ENCODE results near the gene EPAS1.

GRCh38 chr2:46252891-46253659, 44.1 kb upstream of the EPAS1 start:
- no peak for TF ChIP-seq TARDBP (IDR thresholded peaks at IDR 0.05)
- TF ChIP-seq SP1 (IDR thresholded peaks at IDR 0.05): no peak
- TF ChIP-seq FOXM1 (IDR thresholded peaks at IDR 0.05; ENCODE audit: borderline replicate concordance): no peak
- no peak for TF ChIP-seq LEF1 (IDR thresholded peaks at IDR 0.05; ENCODE audit: borderline replicate concordance)
- no peak for TF ChIP-seq FOXA1 (IDR thresholded peaks at IDR 0.05)
- no peak for TF ChIP-seq BHLHE40 (IDR thresholded peaks at IDR 0.05; ENCODE audit: borderline replicate concordance)
- no peak for TF ChIP-seq SUZ12 (IDR thresholded peaks at IDR 0.05)
- no peak for TF ChIP-seq ELF4 (IDR thresholded peaks at IDR 0.05)
- no peak for TF ChIP-seq FOXK2 (IDR thresholded peaks at IDR 0.05)
- TF ChIP-seq ARNT (IDR thresholded peaks at IDR 0.05): no peak
- TF ChIP-seq CTBP1 (IDR thresholded peaks at IDR 0.05; ENCODE audit: borderline replicate concordance): no peak

Measured in HEK293T (cell line).